Nephron progenitor cell (in vitro differentiated cells): ENCODE data around the gene ALKBH2.

Source experiments
- DNase-seq: peaks from one replicate; pipeline ENCODE4 v3.0.0; 2021
- H3K27ac Mint-ChIP-seq: 2 replicates; pipeline ENCODE4 v1.8.0; 2021; ENCODE audit warnings: mild to moderate bottlenecking, moderate library complexity, mixed read lengths
- H3K27me3 Mint-ChIP-seq: 2 replicates; pipeline ENCODE4 v1.8.0; 2021; ENCODE audit warnings: mild to moderate bottlenecking, low read depth, mixed read lengths; ENCODE audit not compliant: poor library complexity
- H3K36me3 Mint-ChIP-seq: 2 replicates; pipeline ENCODE4 v1.8.0; 2021; ENCODE audit warnings: low read depth, mixed read lengths
- H3K4me1 Mint-ChIP-seq: 2 replicates; pipeline ENCODE4 v1.8.0; 2021; ENCODE audit warnings: mixed read lengths
- H3K4me3 Mint-ChIP-seq: 2 replicates; pipeline ENCODE4 v1.8.0; 2021; ENCODE audit warnings: mild to moderate bottlenecking, moderate library complexity, mixed read lengths
- H3K9me3 Mint-ChIP-seq: 2 replicates; pipeline ENCODE4 v1.8.0; 2021; ENCODE audit warnings: mild to moderate bottlenecking, moderate library complexity, mixed read lengths
- CTCF ChIP-seq: fragments of 200-600 bp; sonication (generic); IDR thresholded peaks from 2 replicates; pipeline ENCODE4 v1.5.0; 2021; ENCODE audit warnings: antibody characterized with exemption

ALKBH2 gene

GRCh38 chr12:109125791-109126190, 32.5 kb upstream of the ALKBH2 start:
- no peak overlapping the region for H3K27ac Mint-ChIP-seq
- TF ChIP-seq CTCF, result no peak

GRCh38 chr12:109124878-109125648, 31.8 kb upstream of the ALKBH2 start:
- Mint-ChIP-seq H3K4me1 (peaks cover 6% of the 10 kb centered on the region), H3K9me3 (no peaks in the 10 kb centered on the region), H3K4me3 (no peak overlapping the region), H3K27ac (peak overlapping the region; percentile 2), H3K27me3 (peaks cover 12% of the 10 kb centered on the region), H3K36me3 (no peaks in the 10 kb centered on the region)
- no peak for TF ChIP-seq CTCF
- DNase-seq, result no peak

More at GRCh38 chr12:109125791-109126190, 32.5 kb upstream of the ALKBH2 start:
- H3K36me3 Mint-ChIP-seq, result no peaks in the 10 kb centered on the region
- peaks cover 13% of the 10 kb centered on the region for H3K4me1 Mint-ChIP-seq
- no peak for DNase-seq
- peaks cover 10% of the 10 kb centered on the region for H3K27me3 Mint-ChIP-seq
- H3K9me3 Mint-ChIP-seq, result no peaks in the 10 kb centered on the region
- H3K4me3 Mint-ChIP-seq, result no peak overlapping the region

DNA sequence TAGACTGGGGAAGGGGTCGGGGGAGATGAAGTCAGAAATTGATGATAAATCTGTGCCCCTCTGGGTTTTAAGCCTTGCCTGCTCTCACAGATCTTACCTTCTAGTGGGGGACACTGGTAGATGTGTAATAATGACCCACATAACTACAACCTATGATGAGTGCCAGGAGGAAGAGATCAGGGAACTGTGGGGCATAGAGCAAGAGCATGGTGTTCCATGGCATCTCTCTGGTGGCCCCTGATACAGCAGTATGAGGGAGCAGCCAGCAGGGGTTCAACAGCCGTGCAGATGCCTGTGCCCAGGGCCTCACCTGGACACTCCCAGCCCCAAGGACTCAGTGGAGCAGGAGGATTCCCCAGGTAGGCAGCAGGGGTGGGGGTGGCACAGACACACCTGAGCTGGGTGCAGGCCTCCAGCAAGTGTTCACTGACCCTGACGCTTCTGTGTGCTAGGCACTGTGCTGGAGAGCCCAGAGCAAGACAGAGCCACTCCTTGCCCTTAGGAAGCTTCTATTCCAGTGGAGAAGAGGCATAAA, 28.1 kb upstream of the ALKBH2 start:
- no peak for DNase-seq
- Mint-ChIP-seq H3K9me3 (no peaks in the 10 kb centered on the region), H3K27me3 (peaks cover 6% of the 10 kb centered on the region), H3K27ac (no peak overlapping the region), H3K36me3 (no peaks in the 10 kb centered on the region), H3K4me1 (peaks cover 10% of the 10 kb centered on the region), H3K4me3 (no peak overlapping the region)
- TF ChIP-seq CTCF, result no peak

- no peak for DNase-seq
- peaks cover 6% of the 10 kb centered on the region for H3K27me3 Mint-ChIP-seq
- H3K4me3 Mint-ChIP-seq, result no peak overlapping the region
- H3K27ac Mint-ChIP-seq, result no peak overlapping the region
- H3K4me1 Mint-ChIP-seq, result peaks cover 18% of the 10 kb centered on the region
- no peaks in the 10 kb centered on the region for H3K9me3 Mint-ChIP-seq
- TF ChIP-seq CTCF, result no peak
- no peaks in the 10 kb centered on the region for H3K36me3 Mint-ChIP-seq
These were observed 27.3 kb upstream of the ALKBH2 start for GRCh38 chr12:109120557-109120956.

GRCh38 chr12:109120095-109120494, 26.8 kb upstream of the ALKBH2 start:
- DNase-seq, result no peak
- Mint-ChIP-seq H3K36me3 (no peaks in the 10 kb centered on the region), H3K27me3 (peaks cover 3% of the 10 kb centered on the region), H3K4me3 (no peak overlapping the region), H3K4me1 (peaks cover 23% of the 10 kb centered on the region), H3K9me3 (no peaks in the 10 kb centered on the region), H3K27ac (no peak overlapping the region)
- TF ChIP-seq CTCF, result no peak

DNA sequence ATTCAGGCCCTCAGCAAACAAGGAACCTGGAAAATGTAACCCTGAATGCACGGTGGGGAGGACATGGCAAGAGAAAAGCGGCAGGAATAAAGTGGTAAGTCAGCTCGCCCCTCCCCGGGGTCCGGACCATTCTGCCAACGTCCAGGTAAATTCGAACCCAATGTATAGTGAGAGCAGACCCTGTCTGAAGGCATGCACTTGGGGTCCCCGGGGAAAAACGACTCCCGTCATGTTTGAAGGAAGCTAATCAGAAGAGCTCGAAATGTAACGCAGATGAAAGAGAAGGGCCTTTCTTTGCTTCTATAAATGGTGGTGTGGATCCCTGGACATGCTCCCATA, 23.3 kb upstream of the ALKBH2 start:
- no peak for DNase-seq
- no peaks in the 10 kb centered on the region for H3K36me3 Mint-ChIP-seq
- H3K27ac Mint-ChIP-seq, result peak overlapping the region; percentile 64
- H3K4me3 Mint-ChIP-seq, result no peak overlapping the region
- no peak for TF ChIP-seq CTCF
- peaks cover 3% of the 10 kb centered on the region for H3K27me3 Mint-ChIP-seq
- H3K9me3 Mint-ChIP-seq, result no peaks in the 10 kb centered on the region
- peaks cover 52% of the 10 kb centered on the region for H3K4me1 Mint-ChIP-seq
